T-cell (primary cell): ENCODE results near the gene ETFB. TPM values are rescaled to one million over a fixed set of nuclear protein-coding genes. Genes with fewer than 3 reads are reported as not detected.

Experiments
- ATAC-seq, 4 experiments: fragments of 200-7000 bp in 3 of 4; fragments of 150-1000 bp in 1 of 4; cut with Tn5 transposase; replicated peaks in 1 of 4; 1 replicate in 3 of 4; 2 replicates in 1 of 4; pipeline ENCODE4 v1.10.0; 2021; ENCODE audit warnings: moderate library complexity in 3 of 4, mild to moderate bottlenecking in 2 of 4, moderate number of reproducible peaks in 1 of 4
- CTCF ChIA-PET, 2 donors: fragments of 300-600 bp; sonication (Branson Sonifier 250); formaldehyde crosslinking; loops; one replicate each; lab custom pipeline; 2022; ENCODE audit warnings: antibody characterized with exemption in 2 of 2; lab: Charles Lee
- POLR2A ChIA-PET, 2 donors: fragments of 300-600 bp; sonication (Branson Sonifier 250); formaldehyde crosslinking; loops; one replicate each; lab custom pipeline; 2022; ENCODE audit warnings: antibody characterized with exemption in 2 of 2; lab: Charles Lee
- DNase-seq, 35 experiments: peaks; one replicate each; pipeline versions ENCODE4 v3.0.0 to v3.0.0-alpha.2; 2013 to 2023
- H3K27ac ChIP-seq: one replicate; pipeline ENCODE4 v1.5.1; 2013; ENCODE audit warnings: low read length
- H3K27me3 ChIP-seq, 2 experiments: replicated peaks in 1 of 2; 1 replicate in 1 of 2; 2 replicates in 1 of 2; pipeline versions ENCODE4 v1.6.1 to v1.7.0; 2013; ENCODE audit warnings: low read length in 1 of 2, mixed read lengths in 1 of 2; ENCODE audit not compliant: control insufficient read depth in 2 of 2, insufficient read depth in 2 of 2; ENCODE audit errors: extremely low read depth in 1 of 2
- H3K36me3 ChIP-seq, 2 donors: 1 replicate in 1 of 2; 2 replicates in 1 of 2; pipeline versions ENCODE4 v1.6.1 to v1.7.0; 2013; ENCODE audit warnings: low read length in 1 of 2; ENCODE audit not compliant: control insufficient read depth in 2 of 2, insufficient read depth in 1 of 2; ENCODE audit errors: extremely low read depth in 1 of 2
- H3K4me1 ChIP-seq, 2 experiments: 1 replicate in 1 of 2; 2 replicates in 1 of 2; pipeline versions ENCODE4 v1.6.1 to v1.7.0; 2013; ENCODE audit warnings: low read length in 2 of 2, mixed read lengths in 1 of 2; ENCODE audit not compliant: insufficient read depth in 2 of 2, control insufficient read depth in 1 of 2; ENCODE audit errors: extremely low read depth in 1 of 2
- H3K4me3 ChIP-seq, 2 donors: 1 replicate in 1 of 2; 2 replicates in 1 of 2; pipeline versions ENCODE4 v1.5.1 to v1.7.0; 2013; ENCODE audit warnings: mild to moderate bottlenecking in 2 of 2, low read length in 1 of 2, moderate library complexity in 1 of 2; ENCODE audit not compliant: control insufficient read depth in 1 of 2; ENCODE audit errors: extremely low read depth in 1 of 2
- H3K9me3 ChIP-seq: 2 replicates; pipeline ENCODE4 v1.7.0; 2013
- H3K27ac Mint-ChIP-seq, 2 donors: one replicate each; pipeline ENCODE4 v1.8.0; 2020 to 2021; ENCODE audit warnings: mild to moderate bottlenecking in 2 of 2, mixed read lengths in 2 of 2
- H3K27me3 Mint-ChIP-seq, 2 donors: one replicate each; pipeline ENCODE4 v1.8.0; 2021 to 2022; ENCODE audit warnings: mixed read lengths in 2 of 2
- H3K36me3 Mint-ChIP-seq: one replicate; pipeline ENCODE4 v1.8.0; 2021; ENCODE audit warnings: mixed read lengths
- H3K4me1 Mint-ChIP-seq, 3 donors: one replicate each; pipeline ENCODE4 v1.8.0; 2020 to 2022; ENCODE audit warnings: mixed read lengths in 3 of 3, mild to moderate bottlenecking in 1 of 3
- H3K4me3 Mint-ChIP-seq, 3 donors: one replicate each; pipeline ENCODE4 v1.8.0; 2020 to 2022; ENCODE audit warnings: mild to moderate bottlenecking in 3 of 3, mixed read lengths in 3 of 3, moderate library complexity in 3 of 3
- H3K9me3 Mint-ChIP-seq, 3 donors: one replicate each; pipeline ENCODE4 v1.8.0; 2020 to 2022; ENCODE audit warnings: mixed read lengths in 3 of 3
- WGBS: methylation state at CpG from one replicate; pipeline ENCODE4 v1.1.5; 2013; ENCODE audit warnings: missing lambda C conversion rate; ENCODE audit not compliant: insufficient coverage; 5-methylcytosine and 5-hydroxymethylcytosine counted together
- total RNA-seq, 35 experiments: library from RNA in 6 of 35; stranded (reverse) in 6 of 35; fragments of 120-200 nt in 1 of 35; gene quantifications; one replicate each; pipeline versions ENCODE4 v1.2.1 to v1.2.4 and lab custom pipeline; 2013 to 2026

Gene ETFB
- total RNA-seq, 5 donors from 2014 or later (not counting 1 experiment from before 2014, with no cell fraction given), result 37.8 to 67.8 (median 61.1) TPM

- Mint-ChIP-seq H3K27ac (peak overlapping the region in 1 of 2 donors; percentile 28), H3K4me1 (peaks cover 22 to 37% (median 25%) of the 10 kb centered on the region in 3 donors), H3K36me3 (no peaks in the 10 kb centered on the region), H3K9me3 (no peaks in the 10 kb centered on the region), H3K27me3 (no peaks in the 10 kb centered on the region), H3K4me3 (peak overlapping the region in 1 of 3 donors; percentile 56)
- Histone ChIP-seq H3K9me3 (no peaks in the 10 kb centered on the region), H3K36me3 (no peaks in the 10 kb centered on the region), H3K4me3 (no peak overlapping the region), H3K4me1 (peaks cover 3 to 62% of the 10 kb centered on the region in 2 experiments), H3K27ac (no peak overlapping the region), H3K27me3 (peaks cover 0 to 7% of the 10 kb centered on the region in 2 experiments)
- POLR2A ChIA-PET, result no interaction called here
- no peak for DNase-seq
- WGBS, result 0% methylated on average over 1 of the region's 8 CpGs
- CTCF ChIA-PET, result no interaction called here
- no peak for ATAC-seq
These were observed 25.0 kb upstream of the ETFB start for GRCh38 chr19:51391073-51391611.

DNA sequence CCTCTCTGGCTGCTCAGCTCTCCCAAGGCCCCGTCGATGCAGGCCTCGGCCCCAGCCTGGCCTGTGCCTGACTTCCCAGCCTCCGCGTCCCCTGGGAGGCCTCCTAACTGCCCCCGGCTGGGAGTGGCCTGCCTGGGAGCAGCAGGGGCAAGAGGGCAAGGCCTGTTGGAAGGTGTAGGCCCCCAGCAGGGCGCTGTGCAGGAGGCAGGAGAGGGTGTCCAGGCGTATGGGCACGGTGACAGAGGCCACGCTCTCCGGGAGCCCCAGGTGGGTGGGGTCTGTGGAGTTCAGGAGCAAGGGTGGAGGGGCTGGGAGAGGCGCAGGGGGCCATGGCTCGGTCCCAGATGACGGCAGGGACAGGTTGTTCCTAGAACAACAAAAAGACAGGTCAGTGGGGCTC is 23.0 kb upstream of the ETFB start:
- CTCF ChIA-PET, result interaction anchor here in 1 of 2 donors (0.7 kb wide), 1 partner anchor 9 kb away, joined by 8 read pairs; no protein-coding TSS in a partner anchor
- Mint-ChIP-seq H3K27ac (no peak overlapping the region), H3K4me3 (no peak overlapping the region), H3K36me3 (no peaks in the 10 kb centered on the region), H3K27me3 (no peaks in the 10 kb centered on the region), H3K9me3 (no peaks in the 10 kb centered on the region), H3K4me1 (peaks cover 11 to 25% (median 13%) of the 10 kb centered on the region in 3 donors)
- POLR2A ChIA-PET, result no interaction called here
- Histone ChIP-seq H3K27me3 (peaks cover 0 to 7% of the 10 kb centered on the region in 2 experiments), H3K4me3 (no peak overlapping the region), H3K4me1 (peaks cover 3 to 49% of the 10 kb centered on the region in 2 experiments), H3K27ac (no peak overlapping the region), H3K36me3 (no peaks in the 10 kb centered on the region), H3K9me3 (no peaks in the 10 kb centered on the region)
- ATAC-seq (no peak), DNase-seq (no peak)
- 95% methylated on average over 14 of the region's 14 CpGs for WGBS

DNA sequence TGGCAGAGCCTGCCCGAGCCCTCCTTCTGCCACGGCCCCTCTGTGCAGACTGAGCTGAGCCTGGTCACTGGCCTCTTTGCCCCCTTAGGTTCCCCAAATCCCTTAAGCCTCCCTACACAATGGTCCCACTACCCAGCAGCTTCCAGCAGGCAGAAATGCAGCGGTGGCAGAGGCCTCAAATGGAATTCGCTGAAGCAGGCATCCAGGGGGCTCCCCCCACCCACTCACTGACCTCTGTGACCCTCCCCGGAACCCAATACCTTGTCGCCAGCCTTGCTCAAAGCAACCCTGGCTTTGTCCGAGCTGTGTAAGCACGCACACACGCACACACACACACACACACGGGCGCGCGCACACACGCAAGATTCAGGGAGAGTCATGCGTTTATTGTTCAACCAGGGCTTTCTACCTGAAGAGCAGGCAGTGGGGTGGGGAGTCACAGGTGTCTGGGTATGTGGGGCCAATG is 21.8 kb upstream of the ETFB start, which contains the start of gene LIM2:
Gene LIM2, minus strand, starts transcription at position 51 of the 466 bp plus-strand sequence. CDS start 531 bp downstream, outside the sequence.
- Histone ChIP-seq H3K36me3 (no peaks in the 10 kb centered on the region), H3K27ac (peak within 1 kb of the TSS; percentile 60), H3K27me3 (peaks cover 0 to 7% of the 10 kb centered on the region in 2 experiments), H3K4me1 (peaks cover 0 to 42% of the 10 kb centered on the region in 2 experiments), H3K9me3 (no peaks in the 10 kb centered on the region), H3K4me3 (peak within 1 kb of the TSS in 1 of 2 donors; percentile 51)
- ATAC-seq (no peak), DNase-seq (no peak)
- peaks cover 6 to 19% (median 7%) of the 10 kb centered on the region in 3 donors for H3K4me1 Mint-ChIP-seq
- ChIA-PET CTCF (no interaction called here), POLR2A (no interaction called here)
- peak within 1 kb of the TSS; percentile 29 to 60 (median 57) for H3K4me3 Mint-ChIP-seq
- H3K27me3 Mint-ChIP-seq, result no peaks in the 10 kb centered on the region
- no peaks in the 10 kb centered on the region for H3K9me3 Mint-ChIP-seq
- peak within 1 kb of the TSS; percentile 19 to 55 for H3K27ac Mint-ChIP-seq
- 80% methylated on average over 6 of the region's 15 CpGs for WGBS
- no peaks in the 10 kb centered on the region for H3K36me3 Mint-ChIP-seq

DNA sequence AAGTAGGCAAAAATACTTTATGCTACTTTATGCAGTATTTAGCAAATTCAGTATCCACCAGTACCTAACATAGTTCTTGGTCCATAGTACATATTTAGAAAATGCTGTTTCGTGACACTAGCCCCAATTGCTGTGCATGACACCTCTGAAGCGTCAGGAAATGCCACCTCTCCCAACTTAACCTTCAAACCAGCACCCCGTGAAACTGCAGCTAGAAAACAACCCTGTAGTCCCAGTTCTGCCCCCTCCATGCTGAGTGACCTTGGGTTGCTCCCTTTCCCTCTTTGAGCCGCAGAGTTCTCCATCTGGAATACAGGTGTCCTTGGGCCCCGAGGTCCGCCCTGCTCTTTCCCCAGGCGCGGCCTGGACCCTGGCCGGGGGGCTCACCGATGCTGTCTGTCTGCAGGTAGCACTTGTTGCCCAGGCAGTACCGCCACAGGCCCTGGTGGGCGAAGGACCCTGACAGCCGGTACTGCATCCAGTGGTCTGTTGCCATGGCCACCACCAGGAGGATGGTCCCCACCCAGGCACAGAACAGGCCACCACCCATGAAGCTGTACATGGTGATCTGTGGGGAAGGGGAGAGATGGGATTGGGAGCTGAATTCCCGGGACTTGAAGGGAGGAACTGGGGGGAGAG is 20.8 kb upstream of the ETFB start:
- 78% methylated on average over 12 of the region's 14 CpGs for WGBS
- Histone ChIP-seq H3K27ac (peak overlapping the region; percentile 60), H3K9me3 (no peaks in the 10 kb centered on the region), H3K36me3 (no peaks in the 10 kb centered on the region), H3K4me1 (peaks cover 0 to 42% of the 10 kb centered on the region in 2 experiments), H3K4me3 (peak overlapping the region in 1 of 2 donors; percentile 51), H3K27me3 (peaks cover 0 to 7% of the 10 kb centered on the region in 2 experiments)
- H3K27ac Mint-ChIP-seq, result peak overlapping the region; percentile 19 to 55
- no peaks in the 10 kb centered on the region for H3K36me3 Mint-ChIP-seq
- ChIA-PET CTCF (no interaction called here), POLR2A (no interaction called here)
- no peaks in the 10 kb centered on the region for H3K27me3 Mint-ChIP-seq
- peak in 2 of 4 experiments; percentile 46 to 63 for ATAC-seq
- peaks cover 5 to 16% (median 6%) of the 10 kb centered on the region in 3 donors for H3K4me1 Mint-ChIP-seq
- H3K4me3 Mint-ChIP-seq, result peak overlapping the region; percentile 29 to 60 (median 57)
- H3K9me3 Mint-ChIP-seq, result no peaks in the 10 kb centered on the region
- peak in 5 of 35 experiments; percentile 16 to 48 (median 31) for DNase-seq

- no peak overlapping the region for H3K27ac ChIP-seq
- ChIA-PET POLR2A (interaction anchor here in 1 of 2 donors (0.7 kb wide), 1 partner anchor 780 kb away, joined by 7 read pairs; no protein-coding TSS in a partner anchor), CTCF (interaction anchor here in 1 of 2 donors (0.5 kb wide), 1 partner anchor 12 kb away, joined by 3 read pairs; no protein-coding TSS in a partner anchor)
- H3K4me1 ChIP-seq, result peaks cover 0 to 23% of the 10 kb centered on the region in 2 experiments
- DNase-seq (no peak), ATAC-seq (no peak)
- H3K27ac Mint-ChIP-seq, result no peak overlapping the region
- H3K36me3 Mint-ChIP-seq, result no peaks in the 10 kb centered on the region
- 93% methylated on average over 4 of the region's 4 CpGs for WGBS
- H3K9me3 ChIP-seq, result no peaks in the 10 kb centered on the region
- peaks cover 0 to 1% of the 10 kb centered on the region in 2 experiments for H3K27me3 ChIP-seq
- H3K4me1 Mint-ChIP-seq, result peaks cover 0 to 13% (median 2%) of the 10 kb centered on the region in 3 donors
- H3K4me3 Mint-ChIP-seq, result no peak overlapping the region
- H3K4me3 ChIP-seq, result no peak overlapping the region
- no peaks in the 10 kb centered on the region for H3K9me3 Mint-ChIP-seq
- H3K36me3 ChIP-seq, result no peaks in the 10 kb centered on the region
- no peaks in the 10 kb centered on the region for H3K27me3 Mint-ChIP-seq
These were observed 15.8 kb upstream of the ETFB start for GRCh38 chr19:51382004-51382403.

DNA sequence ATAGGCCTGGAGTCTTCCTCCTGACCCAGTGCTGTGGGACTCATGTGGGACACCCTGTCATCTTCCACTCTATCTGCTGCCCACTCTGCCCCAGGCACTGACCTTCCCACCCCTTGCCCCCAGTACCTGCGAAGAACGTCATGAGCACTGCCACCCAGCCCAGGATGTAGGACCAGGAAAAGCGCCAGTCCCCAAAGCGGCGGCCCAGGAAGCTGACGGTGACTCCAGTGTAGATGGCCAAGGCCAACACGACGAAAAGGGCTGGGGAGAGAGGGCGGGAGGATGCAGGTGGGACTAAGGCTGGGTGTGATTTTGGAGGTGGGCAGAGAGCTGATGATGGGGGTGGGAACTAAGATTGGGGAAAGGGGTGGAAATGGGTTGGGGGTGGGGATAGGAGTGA is 14.2 kb upstream of the ETFB start:
- H3K36me3 ChIP-seq, result no peaks in the 10 kb centered on the region
- H3K27me3 ChIP-seq, result no peaks in the 10 kb centered on the region
- H3K4me3 Mint-ChIP-seq, result no peak overlapping the region
- no peaks in the 10 kb centered on the region for H3K9me3 ChIP-seq
- H3K4me3 ChIP-seq, result no peak overlapping the region
- WGBS, result 97% methylated on average over 9 of the region's 9 CpGs
- H3K36me3 Mint-ChIP-seq, result no peaks in the 10 kb centered on the region
- H3K4me1 ChIP-seq, result peaks cover 2 to 35% of the 10 kb centered on the region in 2 experiments
- CTCF ChIA-PET, result interaction anchor here in 1 of 2 donors (0.9 kb wide), 1 partner anchor 15 kb away, joined by 3 read pairs; no protein-coding TSS in a partner anchor
- H3K9me3 Mint-ChIP-seq, result no peaks in the 10 kb centered on the region
- ATAC-seq (no peak), DNase-seq (no peak)
- peaks cover 3 to 25% (median 12%) of the 10 kb centered on the region in 3 donors for H3K4me1 Mint-ChIP-seq
- H3K27ac Mint-ChIP-seq, result no peak overlapping the region
- POLR2A ChIA-PET, result no interaction called here
- H3K27ac ChIP-seq, result no peak overlapping the region
- H3K27me3 Mint-ChIP-seq, result no peaks in the 10 kb centered on the region
